ENCODE data around the gene DDX4. TPM values are rescaled to one million over a fixed set of nuclear protein-coding genes. Genes with fewer than 3 reads are reported as not detected.

DDX4 gene
- total and polyA plus RNA-seq, 8 donors = 0.04 to 0.48 (median 0.11) TPM; not detected in 3

- H3K4me3 ChIP-seq = no peak overlapping the region
- intact Hi-C loops (cut with DNase I) = no loop called here
- H3K9me3 ChIP-seq = peaks cover 0 to 6% of the 10 kb centered on the region in 2 donors
- no peak for ATAC-seq
- no peaks in the 10 kb centered on the region for H3K27me3 ChIP-seq
- TF ChIP-seq CTCF (IDR thresholded peaks at IDR 0.05) = no peak
- H3K36me3 ChIP-seq = no peaks in the 10 kb centered on the region
- H3K4me1 ChIP-seq = no peaks in the 10 kb centered on the region
- H3K27ac ChIP-seq = no peak overlapping the region
- DNase-seq = no peak
Observed at GRCh38 chr5:55841976-55842375, 104.1 kb downstream of the DDX4 start.

GRCh38 chr5:55847837-55848236, 110.0 kb downstream of the DDX4 start:
- H3K27ac ChIP-seq = no peak overlapping the region
- no peak for TF ChIP-seq CTCF (IDR thresholded peaks at IDR 0.05)
- no peaks in the 10 kb centered on the region for H3K36me3 ChIP-seq
- DNase-seq (no peak), ATAC-seq (no peak)
- no peaks in the 10 kb centered on the region for H3K27me3 ChIP-seq
- H3K9me3 ChIP-seq = peaks cover 0 to 6% of the 10 kb centered on the region in 2 donors
- H3K4me3 ChIP-seq = no peak overlapping the region
- no peaks in the 10 kb centered on the region for H3K4me1 ChIP-seq
- intact Hi-C loops (cut with DNase I) = no loop called here

GRCh38 chr5:55848783-55849182, 110.9 kb downstream of the DDX4 start:
- Histone ChIP-seq H3K9me3 (peaks cover 0 to 6% of the 10 kb centered on the region in 2 donors), H3K36me3 (no peaks in the 10 kb centered on the region), H3K4me3 (no peak overlapping the region), H3K4me1 (no peaks in the 10 kb centered on the region), H3K27me3 (no peaks in the 10 kb centered on the region), H3K27ac (no peak overlapping the region)
- ATAC-seq (no peak), DNase-seq (no peak)
- TF ChIP-seq CTCF (IDR thresholded peaks at IDR 0.05) = no peak
- intact Hi-C loops (cut with DNase I) = no loop called here

GRCh38 chr5:55850839-55851674, 113.2 kb downstream of the DDX4 start, which contains the start of gene IL31RA:
IL31RA (plus strand) TSS chr5:55851357; CDS start chr5:55851571, 214 bp downstream.
- intact Hi-C loops (cut with DNase I) = no loop called here
- H3K9me3 ChIP-seq = no peaks in the 10 kb centered on the region
- H3K27ac ChIP-seq = no peak within 1 kb of the TSS
- DNase-seq (no peak), ATAC-seq (peak; percentile 66)
- no peaks in the 10 kb centered on the region for H3K27me3 ChIP-seq
- no peak within 1 kb of the TSS for H3K4me3 ChIP-seq
- H3K4me1 ChIP-seq = no peaks in the 10 kb centered on the region
- no peaks in the 10 kb centered on the region for H3K36me3 ChIP-seq
- no peak for TF ChIP-seq CTCF (IDR thresholded peaks at IDR 0.05)

GRCh38 chr5:55851675-55851979, 113.8 kb downstream of the DDX4 start:
- no peak for ATAC-seq
- intact Hi-C loops (cut with DNase I) = no loop called here

More at GRCh38 chr5:55851675-55851979, 113.8 kb downstream of the DDX4 start:
- TF ChIP-seq CTCF (IDR thresholded peaks at IDR 0.05) = no peak
- Histone ChIP-seq H3K36me3 (no peaks in the 10 kb centered on the region), H3K27me3 (no peaks in the 10 kb centered on the region), H3K27ac (no peak overlapping the region), H3K4me3 (no peak overlapping the region), H3K9me3 (no peaks in the 10 kb centered on the region), H3K4me1 (no peaks in the 10 kb centered on the region)
- no peak for DNase-seq
